GM18502 (cell line): ENCODE results near the gene ACTL10.
"Not testable (repeated sequence)": the region's sequence is repeated elsewhere in the genome, so short reads cannot be mapped to it uniquely, and the experiment has no call there.

Experiments
- ATAC-seq: cut with Tn5 transposase; IDR thresholded peaks from one replicate; pipeline ENCODE4 v1.9.1; 2021; ENCODE audit warnings: mild to moderate bottlenecking; ENCODE audit not compliant: unreplicated experiment, poor library complexity

ACTL10 gene

GRCh38 chr20:33689493-33689892, 22.8 kb downstream of the ACTL10 start:
- no peak for ATAC-seq

GRCh38 chr20:33689973-33690372, 23.2 kb downstream of the ACTL10 start:
- no peak for ATAC-seq

- ATAC-seq = no peak
Observed at GRCh38 chr20:33693289-33693688, 26.5 kb downstream of the ACTL10 start.

GRCh38 chr20:33693741-33694638, 27.2 kb downstream of the ACTL10 start:
- ATAC-seq = no peak

DNA sequence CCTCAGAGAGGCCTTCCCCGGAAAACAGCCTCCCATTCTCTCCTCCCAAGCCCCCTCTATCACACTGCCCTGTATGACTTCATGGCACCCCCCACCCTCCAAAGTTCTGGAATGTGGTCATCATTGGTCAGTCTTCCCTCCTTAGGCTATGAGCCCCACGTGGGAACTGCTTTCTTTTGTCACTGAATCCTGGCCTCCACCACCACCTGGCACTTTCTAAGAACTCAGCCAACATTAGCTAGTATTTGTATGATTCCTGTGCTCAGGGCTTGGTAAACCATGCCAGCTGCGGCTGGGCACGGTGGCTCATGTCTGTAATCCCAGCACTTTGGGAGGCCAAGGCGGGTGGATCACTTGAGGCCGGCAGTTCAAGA, 27.9 kb downstream of the ACTL10 start:
- no peak for ATAC-seq

- ATAC-seq = no peak
Observed at GRCh38 chr20:33696448-33696847, 29.7 kb downstream of the ACTL10 start.

DNA sequence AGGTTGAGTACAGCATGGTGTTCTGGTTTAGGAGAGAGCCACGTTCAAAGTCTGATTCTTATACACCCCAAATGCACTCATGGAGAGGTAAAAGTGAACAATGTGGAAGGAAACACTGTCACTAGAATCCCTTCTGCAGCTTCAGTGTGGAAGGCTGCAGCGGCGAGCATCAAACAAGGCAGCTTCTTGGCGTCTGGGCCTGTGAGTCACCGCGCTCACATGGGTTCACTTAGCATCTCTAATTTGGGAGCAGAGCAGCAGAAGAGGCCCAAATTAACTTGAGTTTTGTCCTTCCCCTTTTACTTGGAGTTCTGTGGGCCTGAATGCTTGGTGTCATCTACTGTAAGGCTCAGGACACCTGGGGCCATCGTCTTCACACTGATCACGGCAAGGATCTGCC, 30.4 kb downstream of the ACTL10 start:
- no peak for ATAC-seq

DNA sequence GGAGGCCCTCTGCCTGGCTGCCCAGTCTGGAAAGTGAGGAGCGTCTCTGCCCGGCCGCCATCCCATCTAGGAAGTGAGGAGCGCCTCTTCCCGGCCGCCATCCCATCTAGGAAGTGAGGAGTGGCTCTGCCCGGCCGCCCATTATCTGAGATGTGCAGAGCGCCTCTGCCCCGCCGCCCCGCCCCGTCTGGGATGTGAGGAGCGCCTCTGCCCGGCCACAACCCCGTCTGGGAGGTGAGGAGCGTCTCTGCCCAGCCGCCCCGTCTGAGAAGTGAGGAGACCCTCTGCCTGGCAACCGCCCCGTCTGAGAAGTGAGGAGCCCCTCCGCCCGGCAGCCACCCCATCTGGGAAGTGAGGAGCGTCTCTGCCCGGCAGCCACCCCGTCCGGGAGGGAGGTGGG, 32.2 kb downstream of the ACTL10 start:
- not testable (repeated sequence) for ATAC-seq

- ATAC-seq = not testable (repeated sequence)
Observed at GRCh38 chr20:33700696-33701441, 34.1 kb downstream of the ACTL10 start.

DNA sequence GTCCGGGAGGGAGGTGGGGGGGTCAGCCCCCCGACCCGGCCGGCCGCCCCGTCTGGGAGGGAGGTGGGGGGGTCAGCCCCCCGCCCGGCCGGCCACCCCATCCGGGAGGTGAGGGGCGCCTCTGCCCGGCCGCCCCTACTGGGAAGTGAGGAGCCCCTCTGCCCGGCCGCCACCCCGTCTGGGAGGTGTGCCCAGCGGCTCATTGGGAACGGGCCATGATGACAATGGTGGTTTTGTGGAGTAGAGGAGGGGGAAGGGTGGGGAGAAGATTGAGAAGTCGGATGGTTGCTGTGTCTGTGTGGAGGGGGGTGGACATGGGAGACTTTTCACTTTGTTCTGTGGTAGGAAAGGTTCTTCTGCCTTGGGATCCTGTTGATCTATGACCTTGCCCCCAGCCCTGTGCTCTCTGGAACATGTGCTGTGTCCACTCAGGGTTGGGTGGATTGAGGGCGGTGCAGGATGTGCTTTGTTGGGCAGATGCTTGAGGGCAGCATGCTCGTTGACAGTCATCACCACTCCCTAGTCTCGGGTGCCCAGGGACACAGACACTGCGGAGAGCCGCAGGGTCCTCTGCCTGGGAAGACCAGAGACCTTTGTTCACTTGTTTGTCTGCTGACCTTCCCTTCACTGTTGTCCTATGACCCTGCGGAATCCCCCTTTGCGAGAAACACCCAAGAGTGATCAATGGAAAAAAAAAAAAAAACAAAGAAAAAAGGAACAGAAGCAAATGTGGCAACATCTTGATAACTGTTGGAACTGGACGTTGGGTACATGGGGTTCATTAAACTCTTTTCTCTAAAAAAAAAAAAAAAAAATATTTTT, 35.1 kb downstream of the ACTL10 start:
- no peak for ATAC-seq

- ATAC-seq = no peak
Observed at GRCh38 chr20:33702861-33703260, 36.1 kb downstream of the ACTL10 start.

- ATAC-seq = no peak
Observed at GRCh38 chr20:33703498-33704137, 36.9 kb downstream of the ACTL10 start.

DNA sequence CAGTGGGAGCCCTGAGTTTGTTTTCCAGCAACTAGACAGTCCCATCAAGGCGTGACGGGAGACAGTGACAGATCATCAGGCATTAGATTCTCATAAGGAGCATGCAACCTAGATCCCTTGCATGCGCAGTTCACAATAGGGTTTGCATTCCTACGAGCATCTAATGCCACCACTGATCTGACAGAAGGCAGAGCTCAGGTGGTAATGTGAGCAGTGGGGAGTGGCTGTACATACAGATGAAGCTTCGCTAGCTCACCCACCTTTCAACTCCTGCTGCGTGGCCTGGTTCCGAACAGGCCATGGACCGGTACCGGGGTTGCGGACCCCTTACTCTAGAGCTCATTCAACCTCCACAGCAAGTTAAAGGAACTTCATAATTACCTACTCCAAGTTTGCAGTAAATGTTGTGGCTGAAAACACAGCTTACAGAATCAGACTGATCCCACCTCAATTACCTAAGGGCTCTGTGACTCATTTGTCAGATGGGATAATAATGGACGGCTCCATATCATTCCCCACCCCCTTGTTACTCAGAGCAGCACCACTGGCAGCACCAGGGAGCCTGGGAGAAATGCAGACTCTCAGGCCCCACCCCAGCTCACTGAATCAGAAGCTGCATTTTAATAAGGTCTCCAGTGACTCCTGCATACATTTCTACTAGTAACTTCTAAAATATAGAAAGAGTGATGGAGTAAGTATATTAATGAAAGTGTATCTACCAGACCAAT, 37.6 kb downstream of the ACTL10 start:
- ATAC-seq = no peak

- no peak for ATAC-seq
Observed at GRCh38 chr20:33707668-33708067, 40.9 kb downstream of the ACTL10 start.

GRCh38 chr20:33709398-33709797, 42.7 kb downstream of the ACTL10 start:
- no peak for ATAC-seq

DNA sequence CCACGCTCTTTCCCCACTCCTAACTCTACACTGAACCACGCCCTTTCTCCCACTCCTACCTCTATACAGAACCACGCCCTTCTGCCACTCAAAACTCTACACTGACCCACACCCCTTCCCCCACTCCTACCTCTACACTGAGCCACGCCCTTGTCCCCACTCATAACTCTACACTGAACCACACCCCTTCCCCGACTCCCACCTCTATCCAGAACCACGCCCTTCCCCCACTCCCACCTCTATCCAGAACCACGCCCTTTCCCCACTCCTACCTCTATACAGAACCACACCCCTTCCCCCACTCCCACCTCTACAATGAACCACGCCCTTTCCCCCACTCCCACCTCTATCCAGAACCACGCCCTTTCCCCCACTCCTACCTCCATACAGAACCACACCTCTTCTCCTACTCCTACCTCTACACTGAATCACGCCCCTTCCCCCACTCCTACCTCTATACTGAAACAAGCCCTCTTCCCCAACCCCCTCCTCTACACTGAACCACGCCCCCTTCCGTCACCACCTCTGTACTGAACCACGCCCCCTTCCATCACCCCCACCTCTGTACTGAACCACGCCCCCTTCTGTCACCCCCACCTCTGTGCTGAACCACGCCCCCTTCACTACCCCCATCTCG, 43.3 kb downstream of the ACTL10 start:
- ATAC-seq = no peak

DNA sequence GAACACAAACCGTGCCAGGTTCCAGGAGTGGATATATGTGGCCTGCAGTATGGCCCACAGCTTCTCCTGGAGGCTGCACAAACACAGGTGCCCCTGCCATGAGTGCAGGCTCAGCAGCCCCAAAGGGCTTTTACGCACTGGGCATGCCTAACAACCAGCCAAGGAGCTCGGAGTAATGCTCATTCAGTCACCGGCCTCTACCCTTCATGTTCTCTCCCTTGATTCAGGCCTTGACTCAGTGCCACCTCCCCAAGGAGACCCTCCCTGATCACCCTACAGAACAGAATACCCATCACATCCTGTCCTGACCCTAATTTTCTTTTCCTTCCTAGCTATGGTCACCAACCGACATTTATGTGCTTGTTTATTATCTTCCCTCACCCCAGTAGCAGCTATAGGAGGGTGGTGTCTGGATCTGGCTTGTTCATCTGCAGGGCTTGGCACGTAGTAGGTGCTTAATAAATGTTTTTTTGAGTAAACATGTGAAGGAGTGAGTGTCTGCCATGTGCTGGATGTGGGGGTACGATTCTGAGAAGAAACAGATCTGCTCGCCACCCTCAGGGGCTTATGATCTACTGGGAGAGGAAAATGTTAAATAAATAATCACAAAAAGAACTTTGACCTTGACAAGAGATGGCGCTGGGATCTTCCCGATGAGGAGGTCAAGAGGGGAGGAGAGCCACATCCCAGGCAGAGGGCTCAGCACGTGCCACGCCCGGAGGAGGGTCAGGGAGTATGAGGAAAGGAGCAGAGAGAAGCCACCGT, 44.1 kb downstream of the ACTL10 start:
- no peak for ATAC-seq

GRCh38 chr20:33711446-33711738, 44.6 kb downstream of the ACTL10 start:
- ATAC-seq = no peak
